Stomach (tissue), 4 donors: ENCODE data around the gene NAV2.

Experiments
- CTCF ChIP-seq, 7 experiments: fragments of 450-650 bp in 4 of 7; fragments of 200-600 bp in 3 of 7; sonication (generic) in 3 of 7; IDR thresholded peaks; one replicate each; pipeline ENCODE4 v1.5.1; 2016 to 2019; ENCODE audit warnings: antibody characterized with exemption in 7 of 7, control low read depth in 2 of 7, mild to moderate bottlenecking in 1 of 7
- EP300 ChIP-seq: sonication (generic); formaldehyde crosslinking; IDR thresholded peaks from one replicate; pipeline ENCODE4 v1.6.1; 2017; ENCODE audit warnings: antibody characterized with exemption
- POLR2A ChIP-seq, 4 donors: fragments of 450-650 bp; IDR thresholded peaks; one replicate each; pipeline ENCODE4 v1.6.1; 2016; ENCODE audit warnings: antibody characterized with exemption in 4 of 4, control low read depth in 2 of 4, mild to moderate bottlenecking in 1 of 4, moderate library complexity in 1 of 4
- POLR2AphosphoS5 ChIP-seq, 3 donors: sonication (generic); formaldehyde crosslinking; IDR thresholded peaks; one replicate each; pipeline ENCODE4 v1.6.1; 2016; ENCODE audit warnings: antibody characterized with exemption in 3 of 3

GRCh38 chr11:19838994-19839768, 126.5 kb downstream of the NAV2 start:
- TF ChIP-seq CTCF (IDR thresholded peaks at IDR 0.05) (no peak), POLR2A (IDR thresholded peaks at IDR 0.05) (no peak), POLR2AphosphoS5 (IDR thresholded peaks at IDR 0.05) (no peak), EP300 (no peak)
